T-helper 17 cell (primary cell): ENCODE measurements around the gene KLF7. TPM values are rescaled to one million over a fixed set of nuclear protein-coding genes. Genes with fewer than 3 reads are reported as not detected.

ENCODE experiments used
- ATAC-seq: fragments of 150-1000 bp; cut with Tn5 transposase; 2 replicates; pipeline ENCODE4 v1.10.0; 2021; ENCODE audit warnings: mild to moderate bottlenecking, moderate library complexity
- DNase-seq, 3 donors: peaks; one replicate each; pipeline versions ENCODE4 v3.0.0 to v3.0.0-alpha.2; 2020 to 2021
- H3K9me3 ChIP-seq: one replicate; pipeline ENCODE4 v1.7.0; 2013; ENCODE audit warnings: low read length, mild to moderate bottlenecking; ENCODE audit not compliant: control insufficient read depth, poor library complexity, severe bottlenecking
- H3K27ac Mint-ChIP-seq: one replicate; pipeline ENCODE4 v1.8.0; 2022; ENCODE audit warnings: mild to moderate bottlenecking, moderate library complexity, mixed read lengths
- H3K27me3 Mint-ChIP-seq: one replicate; pipeline ENCODE4 v1.8.0; 2022; ENCODE audit warnings: mixed read lengths
- H3K36me3 Mint-ChIP-seq: one replicate; pipeline ENCODE4 v1.8.0; 2022; ENCODE audit warnings: low read depth, mixed read lengths
- H3K4me1 Mint-ChIP-seq: one replicate; pipeline ENCODE4 v1.8.0; 2022; ENCODE audit warnings: mild to moderate bottlenecking, mixed read lengths
- H3K4me3 Mint-ChIP-seq: one replicate; pipeline ENCODE4 v1.8.0; 2022; ENCODE audit warnings: mild to moderate bottlenecking, moderate library complexity, mixed read lengths
- total RNA-seq, 4 donors: library from RNA in 2 of 4; stranded (reverse) in 2 of 4; gene quantifications; one replicate each; pipeline ENCODE4 v1.2.3 and lab custom pipeline; 2022 to 2026

Gene KLF7
- total RNA-seq (10 to 100 TPM; 38.1 to 53.3 TPM), total RNA-seq (lab: John Stamatoyannopoulos, UW) (48.7 to 65.1 reads per million in 2 donors)

GRCh38 chr2:207165121-207166038, at the start of gene KLF7:
TSS of gene KLF7 (minus strand) at chr2:207165948. CDS start at chr2:207165568, 380 bp downstream.
- no peaks in the 10 kb centered on the region for H3K9me3 ChIP-seq
- ATAC-seq = peak; percentile 35
- peak within 1 kb of the TSS; percentile 98 for H3K27ac Mint-ChIP-seq
- H3K4me1 Mint-ChIP-seq = peaks cover 44% of the 10 kb centered on the region
- peak within 1 kb of the TSS; percentile 90 for H3K4me3 Mint-ChIP-seq
- peaks cover 5% of the 10 kb centered on the region for H3K27me3 Mint-ChIP-seq
- H3K36me3 Mint-ChIP-seq = peaks cover 4% of the 10 kb centered on the region
- DNase-seq = peak; percentile 17 to 28 (median 27)

- ATAC-seq = no peak
- no peaks in the 10 kb centered on the region for H3K4me1 Mint-ChIP-seq
- H3K27ac Mint-ChIP-seq = no peak overlapping the region
- H3K27me3 Mint-ChIP-seq = peaks cover 31% of the 10 kb centered on the region
- no peak overlapping the region for H3K4me3 Mint-ChIP-seq
- no peaks in the 10 kb centered on the region for H3K9me3 ChIP-seq
- DNase-seq = no peak
- H3K36me3 Mint-ChIP-seq = no peaks in the 10 kb centered on the region
These were observed 49.6 kb upstream of the KLF7 start for GRCh38 chr2:207215308-207215707.

- Mint-ChIP-seq H3K27me3 (peaks cover 23% of the 10 kb centered on the region), H3K4me3 (no peak overlapping the region), H3K4me1 (no peaks in the 10 kb centered on the region), H3K27ac (no peak overlapping the region), H3K36me3 (no peaks in the 10 kb centered on the region)
- no peak for DNase-seq
- no peak for ATAC-seq
- no peaks in the 10 kb centered on the region for H3K9me3 ChIP-seq
These were observed 48.7 kb upstream of the KLF7 start for GRCh38 chr2:207214446-207214845.

- Mint-ChIP-seq H3K4me3 (no peak overlapping the region), H3K4me1 (no peaks in the 10 kb centered on the region), H3K27me3 (no peaks in the 10 kb centered on the region), H3K27ac (no peak overlapping the region), H3K36me3 (no peaks in the 10 kb centered on the region)
- ATAC-seq = no peak
- H3K9me3 ChIP-seq = no peaks in the 10 kb centered on the region
- no peak for DNase-seq
These were observed 40.3 kb upstream of the KLF7 start for GRCh38 chr2:207206011-207206410.

GRCh38 chr2:207205173-207205957, 39.6 kb upstream of the KLF7 start:
- H3K4me1 Mint-ChIP-seq = no peaks in the 10 kb centered on the region
- H3K27me3 Mint-ChIP-seq = no peaks in the 10 kb centered on the region
- H3K27ac Mint-ChIP-seq = no peak overlapping the region
- no peaks in the 10 kb centered on the region for H3K9me3 ChIP-seq
- ATAC-seq (no peak), DNase-seq (no peak)
- H3K36me3 Mint-ChIP-seq = no peaks in the 10 kb centered on the region
- no peak overlapping the region for H3K4me3 Mint-ChIP-seq

- Mint-ChIP-seq H3K27me3 (no peaks in the 10 kb centered on the region), H3K36me3 (no peaks in the 10 kb centered on the region), H3K4me1 (no peaks in the 10 kb centered on the region), H3K27ac (no peak overlapping the region), H3K4me3 (no peak overlapping the region)
- DNase-seq = no peak
- no peaks in the 10 kb centered on the region for H3K9me3 ChIP-seq
- no peak for ATAC-seq
These were observed 37.3 kb upstream of the KLF7 start for GRCh38 chr2:207203056-207203455.

- H3K9me3 ChIP-seq = no peaks in the 10 kb centered on the region
- DNase-seq (no peak), ATAC-seq (no peak)
- Mint-ChIP-seq H3K27ac (no peak overlapping the region), H3K27me3 (no peaks in the 10 kb centered on the region), H3K4me1 (no peaks in the 10 kb centered on the region), H3K36me3 (no peaks in the 10 kb centered on the region), H3K4me3 (no peak overlapping the region)
These were observed 36.9 kb upstream of the KLF7 start for GRCh38 chr2:207202645-207203044.

- ATAC-seq = no peak
- Mint-ChIP-seq H3K4me3 (no peak overlapping the region), H3K27ac (no peak overlapping the region)
These were observed 35.7 kb upstream of the KLF7 start for GRCh38 chr2:207201416-207201815.

GRCh38 chr2:207200136-207200535, 34.4 kb upstream of the KLF7 start:
- ATAC-seq (no peak), DNase-seq (no peak)
- no peak overlapping the region for H3K4me3 Mint-ChIP-seq
- no peaks in the 10 kb centered on the region for H3K36me3 Mint-ChIP-seq
- H3K27me3 Mint-ChIP-seq = peaks cover 4% of the 10 kb centered on the region
- H3K27ac Mint-ChIP-seq = no peak overlapping the region
- no peaks in the 10 kb centered on the region for H3K4me1 Mint-ChIP-seq
- H3K9me3 ChIP-seq = no peaks in the 10 kb centered on the region

More at GRCh38 chr2:207201416-207201815, 35.7 kb upstream of the KLF7 start:
- Mint-ChIP-seq H3K36me3 (no peaks in the 10 kb centered on the region), H3K4me1 (no peaks in the 10 kb centered on the region), H3K27me3 (peaks cover 4% of the 10 kb centered on the region)
- no peak for DNase-seq
- H3K9me3 ChIP-seq = no peaks in the 10 kb centered on the region

- Mint-ChIP-seq H3K4me1 (no peaks in the 10 kb centered on the region), H3K36me3 (no peaks in the 10 kb centered on the region), H3K27me3 (peaks cover 8% of the 10 kb centered on the region), H3K27ac (no peak overlapping the region), H3K4me3 (no peak overlapping the region)
- no peak for DNase-seq
- no peaks in the 10 kb centered on the region for H3K9me3 ChIP-seq
- no peak for ATAC-seq
These were observed 28.3 kb upstream of the KLF7 start for GRCh38 chr2:207194028-207194427.

- H3K9me3 ChIP-seq = no peaks in the 10 kb centered on the region
- Mint-ChIP-seq H3K4me1 (no peaks in the 10 kb centered on the region), H3K27me3 (peaks cover 5% of the 10 kb centered on the region), H3K27ac (no peak overlapping the region), H3K36me3 (peaks cover 2% of the 10 kb centered on the region), H3K4me3 (no peak overlapping the region)
- DNase-seq = no peak
- no peak for ATAC-seq
These were observed 23.1 kb upstream of the KLF7 start for GRCh38 chr2:207188626-207189419.

- peaks cover 2% of the 10 kb centered on the region for H3K36me3 Mint-ChIP-seq
- H3K27me3 Mint-ChIP-seq = peaks cover 5% of the 10 kb centered on the region
- no peaks in the 10 kb centered on the region for H3K4me1 Mint-ChIP-seq
These were observed 19.6 kb upstream of the KLF7 start for GRCh38 chr2:207185372-207185771.

GRCh38 chr2:207184768-207185167, 19.0 kb upstream of the KLF7 start:
- Mint-ChIP-seq H3K27me3 (peaks cover 5% of the 10 kb centered on the region), H3K4me1 (no peaks in the 10 kb centered on the region), H3K36me3 (peaks cover 2% of the 10 kb centered on the region), H3K27ac (no peak overlapping the region), H3K4me3 (no peak overlapping the region)
- ATAC-seq = no peak
- no peaks in the 10 kb centered on the region for H3K9me3 ChIP-seq
- DNase-seq = no peak

More at GRCh38 chr2:207185372-207185771, 19.6 kb upstream of the KLF7 start:
- ATAC-seq = no peak
- no peak for DNase-seq
- no peaks in the 10 kb centered on the region for H3K9me3 ChIP-seq
- no peak overlapping the region for H3K27ac Mint-ChIP-seq
- no peak overlapping the region for H3K4me3 Mint-ChIP-seq
